Measurements from ENCODE around the gene ACSS3. TPM values are rescaled to one million over a fixed set of nuclear protein-coding genes. Genes with fewer than 3 reads are reported as not detected.

Gene ACSS3
- total and polyA plus RNA-seq, 10 of the 15 experiments (the other 5 are each of a cell fraction or from before 2014, with no cell fraction given) = 0.06 to 0.31 TPM; not detected in 8

DNA sequence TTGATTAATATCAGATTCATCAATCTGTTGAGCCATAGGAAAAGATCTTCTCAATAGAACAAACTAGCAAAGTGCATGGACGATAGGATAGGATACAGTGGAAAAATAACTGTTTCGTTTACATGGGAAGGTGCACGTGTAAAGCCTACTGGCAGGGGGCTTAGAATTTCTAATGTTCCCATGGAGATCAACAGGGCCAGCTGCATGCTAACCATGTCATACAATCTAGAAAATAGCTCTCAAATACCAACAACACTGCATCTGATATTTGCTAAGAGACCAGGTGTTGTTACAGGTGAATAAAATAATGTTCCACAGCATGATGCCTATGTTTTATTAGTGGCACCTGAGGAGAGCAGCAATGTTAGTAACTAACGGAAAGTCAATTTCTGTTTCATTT is 72.5 kb downstream of the ACSS3 start (continued):
- TF ChIP-seq EP300 (IDR thresholded peaks at IDR 0.05; ENCODE audit: borderline replicate concordance in 1 of 2, control insufficient read depth in 1 of 2, low read depth in 2 of 2, low read length in 2 of 2) (no peak), STAT1 (conservative IDR thresholded peaks at IDR 0.05) (no peak), ZNF217 (IDR thresholded peaks at IDR 0.05) (no peak), EED (IDR thresholded peaks at IDR 0.05; ENCODE audit: low read depth) (no peak)

DNA sequence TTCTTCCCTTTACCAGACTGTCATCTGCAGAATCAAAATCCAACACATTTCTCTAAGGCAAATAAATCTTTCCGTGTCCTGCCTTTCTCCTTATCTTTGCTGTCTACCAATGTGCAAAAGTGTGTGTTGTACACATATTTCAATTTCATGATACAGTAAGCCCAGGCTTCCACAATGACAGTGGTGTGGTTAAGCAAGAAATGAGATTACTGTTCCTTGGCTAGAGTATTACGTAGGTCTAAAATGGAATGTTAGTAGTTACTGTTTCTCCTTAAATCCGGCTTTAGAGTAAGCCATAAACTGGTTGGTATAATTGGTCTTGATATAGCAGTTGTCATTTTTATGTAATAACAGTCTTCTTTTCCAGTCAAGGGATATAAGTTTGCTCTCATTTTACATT is 82.0 kb downstream of the ACSS3 start:
- H3K4me1 ChIP-seq (ENCODE audit: control insufficient read depth, insufficient read depth, low read length) = no peaks in the 10 kb centered on the region
- ATAC-seq = no peak
- TF ChIP-seq KDM1A (IDR thresholded peaks at IDR 0.05; ENCODE audit: borderline replicate concordance) (no peak), RFX5 (IDR thresholded peaks at IDR 0.05; ENCODE audit: low read depth, low read length) (no peak), SPI1 (IDR thresholded peaks at IDR 0.05; ENCODE audit: borderline replicate concordance, insufficient read depth, low read depth, low read length) (no peak), CHD4 (IDR thresholded peaks at IDR 0.05) (no peak), SMAD5 (IDR thresholded peaks at IDR 0.05; ENCODE audit: low read depth) (no peak), ASH2L (IDR thresholded peaks at IDR 0.05; ENCODE audit: borderline replicate concordance, low read depth) (no peak), SMARCA5 (IDR thresholded peaks at IDR 0.05) (no peak), BHLHE40 (IDR thresholded peaks at IDR 0.05; ENCODE audit: borderline replicate concordance in 1 of 2, low read depth in 2 of 2, low read length in 1 of 2) (no peak), SP1 (IDR thresholded peaks at IDR 0.05; ENCODE audit: low read depth, low read length) (no peak)
- TF ChIP-seq, protein P1, sequence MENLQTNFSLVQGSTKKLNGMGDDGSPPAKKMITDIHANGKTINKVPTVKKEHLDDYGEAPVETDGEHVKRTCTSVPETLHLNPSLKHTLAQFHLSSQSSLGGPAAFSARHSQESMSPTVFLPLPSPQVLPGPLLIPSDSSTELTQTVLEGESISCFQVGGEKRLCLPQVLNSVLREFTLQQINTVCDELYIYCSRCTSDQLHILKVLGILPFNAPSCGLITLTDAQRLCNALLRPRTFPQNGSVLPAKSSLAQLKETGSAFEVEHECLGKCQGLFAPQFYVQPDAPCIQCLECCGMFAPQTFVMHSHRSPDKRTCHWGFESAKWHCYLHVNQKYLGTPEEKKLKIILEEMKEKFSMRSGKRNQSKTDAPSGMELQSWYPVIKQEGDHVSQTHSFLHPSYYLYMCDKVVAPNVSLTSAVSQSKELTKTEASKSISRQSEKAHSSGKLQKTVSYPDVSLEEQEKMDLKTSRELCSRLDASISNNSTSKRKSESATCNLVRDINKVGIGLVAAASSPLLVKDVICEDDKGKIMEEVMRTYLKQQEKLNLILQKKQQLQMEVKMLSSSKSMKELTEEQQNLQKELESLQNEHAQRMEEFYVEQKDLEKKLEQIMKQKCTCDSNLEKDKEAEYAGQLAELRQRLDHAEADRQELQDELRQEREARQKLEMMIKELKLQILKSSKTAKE (IDR thresholded peaks at IDR 0.05; ENCODE audit: low read depth, poor library complexity, severe bottlenecking) = no peak
- TF ChIP-seq, protein P2, sequence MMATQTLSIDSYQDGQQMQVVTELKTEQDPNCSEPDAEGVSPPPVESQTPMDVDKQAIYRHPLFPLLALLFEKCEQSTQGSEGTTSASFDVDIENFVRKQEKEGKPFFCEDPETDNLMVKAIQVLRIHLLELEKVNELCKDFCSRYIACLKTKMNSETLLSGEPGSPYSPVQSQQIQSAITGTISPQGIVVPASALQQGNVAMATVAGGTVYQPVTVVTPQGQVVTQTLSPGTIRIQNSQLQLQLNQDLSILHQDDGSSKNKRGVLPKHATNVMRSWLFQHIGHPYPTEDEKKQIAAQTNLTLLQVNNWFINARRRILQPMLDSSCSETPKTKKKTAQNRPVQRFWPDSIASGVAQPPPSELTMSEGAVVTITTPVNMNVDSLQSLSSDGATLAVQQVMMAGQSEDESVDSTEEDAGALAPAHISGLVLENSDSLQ (IDR thresholded peaks at IDR 0.05) = no peak
- TF ChIP-seq, protein P3, sequence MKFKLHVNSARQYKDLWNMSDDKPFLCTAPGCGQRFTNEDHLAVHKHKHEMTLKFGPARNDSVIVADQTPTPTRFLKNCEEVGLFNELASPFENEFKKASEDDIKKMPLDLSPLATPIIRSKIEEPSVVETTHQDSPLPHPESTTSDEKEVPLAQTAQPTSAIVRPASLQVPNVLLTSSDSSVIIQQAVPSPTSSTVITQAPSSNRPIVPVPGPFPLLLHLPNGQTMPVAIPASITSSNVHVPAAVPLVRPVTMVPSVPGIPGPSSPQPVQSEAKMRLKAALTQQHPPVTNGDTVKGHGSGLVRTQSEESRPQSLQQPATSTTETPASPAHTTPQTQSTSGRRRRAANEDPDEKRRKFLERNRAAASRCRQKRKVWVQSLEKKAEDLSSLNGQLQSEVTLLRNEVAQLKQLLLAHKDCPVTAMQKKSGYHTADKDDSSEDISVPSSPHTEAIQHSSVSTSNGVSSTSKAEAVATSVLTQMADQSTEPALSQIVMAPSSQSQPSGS (IDR thresholded peaks at IDR 0.05; ENCODE audit: low read length) = no peak
- no peak overlapping the region for H3K4me2 ChIP-seq (ENCODE audit: control insufficient read depth, insufficient read depth)
- no TSS peak for BruUV-seq (replicated peaks)
- no peak overlapping the region for H3K4me3 ChIP-seq
- FAIRE-seq = no peak
- intact Hi-C loops (cut with micrococcal nuclease; ENCODE audit: unreplicated experiment) (no loop called here), in situ Hi-C loops (cut with MboI) (no loop called here)
- RAD21 ChIA-PET (ENCODE audit: unreplicated experiment) = no interaction called here
- H3K9me3 ChIP-seq (replicated peaks; ENCODE audit: control insufficient read depth, insufficient read depth, low read length) = no peaks in the 10 kb centered on the region
- H3K9ac ChIP-seq (ENCODE audit: control insufficient read depth, insufficient read depth, low read length) = no peak overlapping the region
- no peak for DNase-seq (ENCODE audit: low read depth, low spot score)
- no peak overlapping the region for H2AFZ ChIP-seq (ENCODE audit: control insufficient read depth, low read depth, low read length)
- no peaks in the 10 kb centered on the region for H4K20me1 ChIP-seq (ENCODE audit: control insufficient read depth, insufficient read depth)
- SMC1A ChIA-PET (ENCODE audit: uncharacterized antibody, unreplicated experiment) = no interaction called here
- H3K27me3 ChIP-seq (replicated peaks in 1 of 2; ENCODE audit: control insufficient read depth in 2 of 2, insufficient read depth in 2 of 2, low read length in 1 of 2) = no peaks in the 10 kb centered on the region
- POLR2A ChIA-PET = no interaction called here
- no peaks in the 10 kb centered on the region for H3K79me2 ChIP-seq (ENCODE audit: control insufficient read depth, insufficient read depth, low read length)
- 12% methylated on average over 3 of the region's 3 CpGs for WGBS (ENCODE audit: insufficient coverage, insufficient replicate concordance, low lambda C conversion rate, missing lambda C conversion rate)
- H3K36me3 ChIP-seq (ENCODE audit: control insufficient read depth in 2 of 2, insufficient read depth in 2 of 2, low read length in 1 of 2) = no peaks in the 10 kb centered on the region
- H3K27ac ChIP-seq (ENCODE audit: control insufficient read depth, insufficient read depth) = no peak overlapping the region
- CTCF ChIA-PET = no interaction called here
